GM21367 (cell line): Measurements from ENCODE around the gene SDK1.

ENCODE experiments used
- ATAC-seq: cut with Tn5 transposase; IDR thresholded peaks from one replicate; pipeline ENCODE4 v1.9.1; 2021; ENCODE audit not compliant: unreplicated experiment

The SDK1 gene

GRCh38 chr7:4113271-4113670 is 812.2 kb downstream of the SDK1 start:
- no peak for ATAC-seq

GRCh38 chr7:4113976-4114375 is 812.9 kb downstream of the SDK1 start:
- no peak for ATAC-seq

GRCh38 chr7:4115442-4115841 is 814.4 kb downstream of the SDK1 start:
- ATAC-seq, result no peak

GRCh38 chr7:4115941-4116610 is 815.0 kb downstream of the SDK1 start:
- no peak for ATAC-seq

GRCh38 chr7:4119848-4120247 is 818.8 kb downstream of the SDK1 start:
- ATAC-seq, result no peak

- no peak for ATAC-seq
Observed at GRCh38 chr7:4123346-4123745, 822.3 kb downstream of the SDK1 start.

GRCh38 chr7:4123823-4124222 is 822.8 kb downstream of the SDK1 start:
- no peak for ATAC-seq

- no peak for ATAC-seq
Observed at GRCh38 chr7:4124556-4125477, 823.8 kb downstream of the SDK1 start.

- ATAC-seq, result no peak
Observed at GRCh38 chr7:4127909-4128560, 827.0 kb downstream of the SDK1 start.

- ATAC-seq, result no peak
Observed at GRCh38 chr7:4129481-4130122, 828.5 kb downstream of the SDK1 start.

GRCh38 chr7:4131063-4131462 is 830.0 kb downstream of the SDK1 start:
- no peak for ATAC-seq

GRCh38 chr7:4132221-4132620 is 831.2 kb downstream of the SDK1 start:
- no peak for ATAC-seq

- no peak for ATAC-seq
Observed at GRCh38 chr7:4133491-4134044, 832.5 kb downstream of the SDK1 start.

- no peak for ATAC-seq
Observed at GRCh38 chr7:4134204-4134603, 833.2 kb downstream of the SDK1 start.

GRCh38 chr7:4134631-4135030 is 833.6 kb downstream of the SDK1 start:
- ATAC-seq, result no peak

GRCh38 chr7:4135301-4135700 is 834.2 kb downstream of the SDK1 start:
- no peak for ATAC-seq

GRCh38 chr7:4136036-4136435 is 835.0 kb downstream of the SDK1 start:
- ATAC-seq, result no peak

- no peak for ATAC-seq
Observed at GRCh38 chr7:4136501-4137110, 835.6 kb downstream of the SDK1 start.

- no peak for ATAC-seq
Observed at GRCh38 chr7:4137552-4137951, 836.5 kb downstream of the SDK1 start.

GRCh38 chr7:4138866-4139265 is 837.8 kb downstream of the SDK1 start:
- no peak for ATAC-seq
